ENCODE results near the gene CCNB1.
A peak's percentile ranks its signal among the peaks of the same experiment; 100 is the strongest.
"Not testable (repeated sequence)": the region's sequence is repeated elsewhere in the genome, so short reads cannot be mapped to it uniquely, and the experiment has no call there.

The CCNB1 gene

GRCh38 chr5:69181659-69182293 is 14.8 kb downstream of the CCNB1 start:
- FAIRE-seq, result peak; percentile 36
- not testable (repeated sequence) for DNase-seq (ENCODE audit: insufficient read length, low spot score)

GRCh38 chr5:69184621-69185020 is 17.7 kb downstream of the CCNB1 start:
- FAIRE-seq (no peak), DNase-seq (ENCODE audit: insufficient read length, low spot score) (no peak)

GRCh38 chr5:69187342-69187741 is 20.4 kb downstream of the CCNB1 start:
- no peak for DNase-seq (ENCODE audit: insufficient read length, low spot score)
- no peak for FAIRE-seq

- DNase-seq (ENCODE audit: insufficient read length, low spot score) (no peak), FAIRE-seq (no peak)
Observed at GRCh38 chr5:69188811-69189161, 21.8 kb downstream of the CCNB1 start.

GRCh38 chr5:69189162-69190086 is 22.5 kb downstream of the CCNB1 start, which contains the start of gene CENPH:
Gene CENPH (plus strand): TSS chr5:69189583. CDS start chr5:69189635, 52 bp downstream.
- FAIRE-seq, result peak; percentile 26

GRCh38 chr5:69202497-69202896 is 35.5 kb downstream of the CCNB1 start:
- DNase-seq (ENCODE audit: insufficient read length, low spot score) (no peak), FAIRE-seq (no peak)

More at GRCh38 chr5:69189162-69190086, 22.5 kb downstream of the CCNB1 start, which contains the start of gene CENPH:
- DNase-seq (ENCODE audit: insufficient read length, low spot score), result peak; percentile 85

GRCh38 chr5:69206528-69207190 is 39.7 kb downstream of the CCNB1 start:
- no peak for FAIRE-seq
- DNase-seq (ENCODE audit: insufficient read length, low spot score), result no peak

- FAIRE-seq, result no peak
- DNase-seq (ENCODE audit: insufficient read length, low spot score), result no peak
Observed at GRCh38 chr5:69209602-69210001, 42.7 kb downstream of the CCNB1 start.

GRCh38 chr5:69211200-69211599 is 44.2 kb downstream of the CCNB1 start:
- no peak for DNase-seq (ENCODE audit: insufficient read length, low spot score)
- no peak for FAIRE-seq

- FAIRE-seq, result no peak
- no peak for DNase-seq (ENCODE audit: insufficient read length, low spot score)
Observed at GRCh38 chr5:69212022-69212421, 45.1 kb downstream of the CCNB1 start.

- FAIRE-seq, result no peak
- DNase-seq (ENCODE audit: insufficient read length, low spot score), result no peak
Observed at GRCh38 chr5:69213513-69214215, 46.7 kb downstream of the CCNB1 start.

- DNase-seq (ENCODE audit: insufficient read length, low spot score) (no peak), FAIRE-seq (no peak)
Observed at GRCh38 chr5:69217151-69217511, 50.2 kb downstream of the CCNB1 start.

- FAIRE-seq (peak; percentile 96), DNase-seq (ENCODE audit: insufficient read length, low spot score) (peak; percentile 94)
Observed at GRCh38 chr5:69217548-69218526, 50.9 kb downstream of the CCNB1 start.

- FAIRE-seq, result no peak
- no peak for DNase-seq (ENCODE audit: insufficient read length, low spot score)
Observed at GRCh38 chr5:69219939-69220338, 53.0 kb downstream of the CCNB1 start.

- FAIRE-seq; DNase-seq (ENCODE audit: insufficient read length, low spot score): not testable (repeated sequence)
Observed at GRCh38 chr5:69220371-69220770, 53.4 kb downstream of the CCNB1 start.

GRCh38 chr5:69220833-69221232 is 53.9 kb downstream of the CCNB1 start:
- DNase-seq (ENCODE audit: insufficient read length, low spot score); FAIRE-seq: not testable (repeated sequence)

GRCh38 chr5:69224520-69224919 is 57.6 kb downstream of the CCNB1 start:
- DNase-seq (ENCODE audit: insufficient read length, low spot score) (no peak), FAIRE-seq (no peak)

- no peak for FAIRE-seq
- DNase-seq (ENCODE audit: insufficient read length, low spot score), result no peak
Observed at GRCh38 chr5:69225860-69226259, 58.9 kb downstream of the CCNB1 start.
